Measurements from ENCODE around the gene KCNAB1.

Gene KCNAB1

GRCh38 chr3:156317462-156318074 lies 197.2 kb downstream of the KCNAB1 start:
- DNase-seq (ENCODE audit: low spot score): no peak

- DNase-seq (ENCODE audit: low spot score): no peak
These were observed 201.6 kb downstream of the KCNAB1 start for GRCh38 chr3:156321945-156322344.

GRCh38 chr3:156323466-156323865 lies 203.1 kb downstream of the KCNAB1 start:
- no peak for DNase-seq (ENCODE audit: low spot score)

GRCh38 chr3:156330415-156330814 lies 210.0 kb downstream of the KCNAB1 start:
- DNase-seq (ENCODE audit: low spot score): no peak

- no peak for DNase-seq (ENCODE audit: low spot score)
These were observed 211.9 kb downstream of the KCNAB1 start for GRCh38 chr3:156332304-156332703.

- DNase-seq (ENCODE audit: low spot score): no peak
These were observed 214.6 kb downstream of the KCNAB1 start for GRCh38 chr3:156334841-156335545.

- no peak for DNase-seq (ENCODE audit: low spot score)
These were observed 219.1 kb downstream of the KCNAB1 start for GRCh38 chr3:156339491-156339890.

GRCh38 chr3:156341332-156341731 lies 221.0 kb downstream of the KCNAB1 start:
- DNase-seq (ENCODE audit: low spot score): no peak

GRCh38 chr3:156341831-156342416 lies 221.5 kb downstream of the KCNAB1 start:
- DNase-seq (ENCODE audit: low spot score): no peak

- no peak for DNase-seq (ENCODE audit: low spot score)
These were observed 223.8 kb downstream of the KCNAB1 start for GRCh38 chr3:156344215-156344614.

GRCh38 chr3:156349111-156349510 lies 228.7 kb downstream of the KCNAB1 start:
- DNase-seq (ENCODE audit: low spot score): no peak

GRCh38 chr3:156349978-156350377 lies 229.6 kb downstream of the KCNAB1 start:
- no peak for DNase-seq (ENCODE audit: low spot score)

GRCh38 chr3:156350781-156351180 lies 230.4 kb downstream of the KCNAB1 start:
- no peak for DNase-seq (ENCODE audit: low spot score)

- no peak for DNase-seq (ENCODE audit: low spot score)
These were observed 231.4 kb downstream of the KCNAB1 start for GRCh38 chr3:156351783-156352182.

- no peak for DNase-seq (ENCODE audit: low spot score)
These were observed 232.3 kb downstream of the KCNAB1 start for GRCh38 chr3:156352728-156353127.

- no peak for DNase-seq (ENCODE audit: low spot score)
These were observed 233.2 kb downstream of the KCNAB1 start for GRCh38 chr3:156353563-156353962.

GRCh38 chr3:156356537-156357363 lies 236.4 kb downstream of the KCNAB1 start:
- no peak for DNase-seq (ENCODE audit: low spot score)

- no peak for DNase-seq (ENCODE audit: low spot score)
These were observed 237.9 kb downstream of the KCNAB1 start for GRCh38 chr3:156358232-156358631.

- no peak for DNase-seq (ENCODE audit: low spot score)
These were observed 239.0 kb downstream of the KCNAB1 start for GRCh38 chr3:156359368-156359767.

GRCh38 chr3:156360083-156360482 lies 239.7 kb downstream of the KCNAB1 start:
- DNase-seq (ENCODE audit: low spot score): no peak

GRCh38 chr3:156360963-156361362 lies 240.6 kb downstream of the KCNAB1 start:
- DNase-seq (ENCODE audit: low spot score): no peak

GRCh38 chr3:156366559-156366958 lies 246.2 kb downstream of the KCNAB1 start:
- DNase-seq (ENCODE audit: low spot score): no peak

- DNase-seq (ENCODE audit: low spot score): no peak
These were observed 247.8 kb downstream of the KCNAB1 start for GRCh38 chr3:156368189-156368588.

Measured in HuH-7.5 (cell line).